Left forelimb (tissue), 1 donor: ENCODE measurements around the gene RPS16.

Experiments
- DNase-seq: peaks from one replicate; pipeline ENCODE4 v3.0.0-alpha.2; 2018; ENCODE audit warnings: low spot score

Gene RPS16

DNA sequence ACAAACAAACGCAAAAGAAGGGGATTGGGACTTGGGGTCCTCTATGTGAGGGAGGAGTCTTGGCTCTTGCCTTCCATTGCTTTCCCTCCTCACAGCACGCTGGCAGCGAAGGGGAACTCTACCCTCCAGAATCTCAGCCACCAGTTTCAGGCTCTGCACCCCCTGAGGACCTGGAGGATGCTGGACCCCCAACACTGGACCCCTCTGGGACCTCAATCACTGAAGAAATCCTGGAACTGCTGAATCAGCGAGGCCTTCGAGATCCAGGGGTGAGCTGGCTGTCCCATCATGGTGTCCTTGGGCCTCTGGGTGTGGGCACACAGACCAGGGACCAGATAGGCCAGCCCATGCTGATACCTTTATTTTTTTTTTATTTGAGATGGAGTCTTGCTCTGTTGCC lies 13.7 kb downstream of the RPS16 start:
- no peak for DNase-seq

DNA sequence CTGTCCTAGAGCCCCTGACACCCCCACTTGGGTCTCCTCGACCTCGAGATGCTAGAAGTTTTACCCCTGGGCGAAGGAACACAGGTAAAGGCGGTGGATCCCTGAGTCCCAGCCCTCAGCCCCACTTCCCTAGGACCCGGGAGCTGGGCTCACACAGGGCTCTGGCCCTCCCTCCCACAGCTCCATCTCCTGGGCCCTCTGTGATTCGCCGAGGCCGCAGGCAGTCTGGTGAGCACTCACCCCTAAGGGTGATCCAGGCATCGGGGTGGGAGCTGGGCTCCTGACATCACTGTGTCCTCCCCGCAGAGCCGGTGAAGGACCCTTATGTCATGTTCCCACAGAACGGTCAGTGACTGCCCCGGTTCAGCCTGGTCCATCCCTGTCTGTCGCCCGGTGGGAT lies 15.0 kb downstream of the RPS16 start:
- DNase-seq = no peak

DNA sequence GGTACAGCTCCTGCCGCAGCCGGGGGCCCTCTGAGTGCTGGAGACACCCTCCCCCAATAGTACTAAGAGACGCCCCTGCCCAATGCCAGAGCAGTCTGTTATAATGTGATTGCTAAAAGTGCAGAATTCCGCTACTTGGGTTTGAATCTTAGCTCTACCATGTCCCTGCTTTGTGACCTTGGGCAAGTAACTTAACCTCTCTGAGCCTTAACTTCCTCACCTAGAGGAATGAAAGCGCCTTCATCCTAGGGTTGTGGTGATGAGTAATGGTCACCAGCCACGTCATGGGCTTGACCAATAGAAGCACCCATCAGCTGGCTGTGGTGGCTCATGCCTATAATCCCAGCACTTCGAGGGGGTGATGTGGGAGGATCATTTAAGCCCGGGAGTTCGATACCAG lies 16.7 kb downstream of the RPS16 start:
- DNase-seq = no peak

DNA sequence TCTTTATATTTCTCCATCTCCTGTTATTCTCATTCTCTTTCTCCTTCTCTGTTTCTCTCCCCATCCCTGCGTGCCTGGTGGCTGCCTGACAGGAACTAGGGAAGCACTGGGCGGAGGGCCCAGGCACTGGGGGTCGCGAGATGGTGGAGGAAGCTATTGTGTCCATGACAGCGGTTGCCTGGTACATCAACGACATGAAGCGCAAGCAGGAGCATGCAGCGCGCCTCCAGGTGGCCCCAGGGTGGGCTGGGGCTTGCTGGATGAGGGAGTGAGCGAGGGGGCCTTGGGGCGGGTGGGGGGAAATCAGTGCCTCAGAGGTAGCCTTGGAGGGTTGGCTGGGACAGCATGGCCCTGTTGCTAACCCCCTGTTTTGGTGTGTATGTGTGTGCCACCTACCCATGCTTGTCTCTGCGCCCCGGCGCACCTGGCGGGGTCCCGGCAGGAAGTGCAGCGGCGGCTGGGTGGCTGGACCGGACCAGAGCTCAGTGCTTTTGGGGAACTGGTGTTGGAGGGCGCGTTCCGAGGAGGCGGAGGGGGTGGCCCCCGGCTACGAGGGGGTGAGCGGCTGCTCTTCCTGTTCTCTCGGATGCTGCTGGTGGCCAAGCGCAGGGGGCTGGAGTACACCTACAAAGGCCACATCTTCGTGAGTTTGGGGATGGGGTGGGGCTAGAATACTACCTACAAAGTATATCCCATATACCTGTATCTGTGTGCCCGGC lies 18.1 kb downstream of the RPS16 start:
- DNase-seq = no peak

DNA sequence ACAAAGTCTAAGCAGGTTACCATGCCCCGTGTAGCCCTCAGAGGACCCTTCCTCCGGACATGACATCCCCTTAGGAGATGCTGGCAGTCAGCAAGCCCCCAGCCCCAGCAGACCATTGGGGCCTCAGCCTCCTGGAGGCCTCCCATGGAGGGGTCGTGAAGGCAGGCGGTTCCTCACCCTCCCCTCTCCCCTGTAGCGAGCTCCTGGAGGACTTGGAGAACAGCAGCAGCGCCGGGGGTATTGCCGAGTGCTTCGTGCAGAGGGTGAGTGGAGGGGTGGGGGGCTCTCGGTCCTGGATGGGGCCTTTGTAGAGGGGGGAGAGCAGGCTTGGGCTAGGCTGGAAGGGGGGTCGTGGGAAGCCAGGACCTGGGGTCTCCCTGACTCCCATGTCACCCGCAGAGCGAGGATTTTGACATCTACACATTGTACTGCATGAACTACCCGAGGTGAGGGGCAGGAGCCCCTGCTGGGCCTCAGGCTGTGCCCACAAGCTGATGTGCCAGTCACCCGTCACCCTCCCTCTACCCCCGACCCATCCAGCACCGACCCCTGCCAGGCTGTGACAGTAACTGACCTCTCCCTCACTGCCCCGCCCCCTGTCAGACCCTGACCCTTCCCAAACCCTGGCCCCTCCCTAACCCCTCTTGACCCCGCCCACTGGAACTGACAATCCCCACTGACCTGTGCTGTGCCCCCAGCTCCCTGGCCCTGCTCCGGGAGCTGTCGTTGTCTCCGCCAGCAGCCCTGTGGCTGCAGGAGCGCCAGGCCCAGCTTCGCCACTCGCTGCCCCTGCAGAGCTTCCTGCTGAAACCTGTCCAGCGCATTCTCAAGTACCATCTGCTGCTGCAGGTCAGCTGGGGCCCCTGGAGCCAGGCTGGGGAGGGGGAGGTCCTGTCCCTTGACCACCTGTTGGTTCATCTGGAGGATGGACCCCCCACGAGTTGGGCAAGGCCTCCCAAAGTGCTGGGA lies 19.3 kb downstream of the RPS16 start:
- no peak for DNase-seq

DNA sequence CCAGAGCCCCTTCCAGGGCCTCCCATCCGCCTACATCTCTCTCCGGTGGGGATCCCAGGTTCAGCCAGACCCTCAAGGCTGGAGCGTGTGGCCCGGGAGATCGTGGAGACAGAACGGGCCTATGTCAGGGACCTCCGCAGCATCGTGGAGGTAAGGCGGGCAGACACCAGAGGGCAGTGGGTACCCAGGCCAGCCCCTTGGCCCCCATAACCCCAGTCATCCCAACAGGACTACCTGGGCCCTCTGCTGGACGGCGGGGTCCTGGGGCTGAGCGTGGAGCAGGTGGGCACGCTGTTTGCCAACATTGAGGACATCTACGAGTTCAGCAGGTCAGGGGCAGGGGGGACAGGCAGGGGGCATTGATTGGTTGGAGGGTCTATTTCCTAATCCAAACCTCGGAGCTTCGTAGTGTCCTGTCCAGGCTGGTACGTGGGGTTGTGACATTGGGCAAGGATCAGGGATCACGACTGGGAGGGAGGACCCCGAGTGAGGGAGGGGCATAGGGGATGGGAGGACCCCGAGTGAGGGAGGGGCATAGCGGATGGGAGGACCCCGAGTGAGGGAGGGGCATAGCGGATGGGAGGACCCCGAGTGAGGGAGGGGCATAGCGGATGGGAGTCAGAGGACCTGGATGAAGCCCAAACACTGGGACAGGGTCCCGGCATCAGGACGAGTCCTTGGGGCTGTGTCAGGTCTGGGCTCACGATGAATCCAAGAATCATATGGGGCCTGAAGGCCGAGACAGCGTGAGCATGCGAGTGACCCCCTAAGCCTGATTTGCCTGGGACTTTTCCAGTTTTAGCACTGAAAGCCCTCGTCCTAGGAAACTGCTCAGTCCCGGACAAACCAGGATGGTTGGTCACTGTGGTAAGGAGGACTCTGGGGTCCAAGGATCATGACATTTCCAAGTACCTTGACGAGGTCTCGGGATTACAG lies 20.4 kb downstream of the RPS16 start:
- no peak for DNase-seq

DNA sequence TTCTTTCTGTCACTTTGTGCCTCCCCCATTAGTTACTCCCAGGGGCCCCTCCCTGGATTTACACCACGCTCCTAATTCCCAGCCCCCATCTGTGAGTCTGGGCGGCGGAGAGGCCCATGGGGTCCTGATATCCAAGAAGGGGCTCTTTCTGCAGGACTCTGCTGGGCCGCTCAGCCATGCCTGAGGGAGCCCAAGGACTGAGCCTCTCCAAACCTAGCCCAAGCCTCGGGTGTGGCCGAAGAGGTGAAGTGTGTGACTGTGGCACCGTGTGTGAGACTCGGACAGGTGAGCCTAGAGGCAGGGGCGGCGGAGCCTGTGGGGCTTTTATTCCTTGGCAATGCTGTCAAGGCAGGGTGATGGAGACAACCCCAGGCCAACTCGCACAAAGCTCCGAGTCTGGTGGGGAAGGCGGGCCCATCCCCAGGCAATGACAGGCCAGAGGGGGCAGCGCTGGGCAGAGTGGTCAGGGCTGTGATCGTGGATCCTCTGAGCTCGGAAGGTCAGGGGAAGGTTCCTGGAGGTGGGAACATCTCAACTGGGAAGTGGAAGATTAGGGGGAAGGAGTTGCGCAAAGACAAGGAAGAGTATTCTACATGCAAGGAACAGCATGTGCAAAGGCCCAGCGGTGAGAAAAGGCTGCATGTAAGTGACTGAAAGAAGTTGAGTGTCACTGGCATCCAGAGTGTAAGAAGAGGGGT lies 21.7 kb downstream of the RPS16 start:
- no peak for DNase-seq

DNA sequence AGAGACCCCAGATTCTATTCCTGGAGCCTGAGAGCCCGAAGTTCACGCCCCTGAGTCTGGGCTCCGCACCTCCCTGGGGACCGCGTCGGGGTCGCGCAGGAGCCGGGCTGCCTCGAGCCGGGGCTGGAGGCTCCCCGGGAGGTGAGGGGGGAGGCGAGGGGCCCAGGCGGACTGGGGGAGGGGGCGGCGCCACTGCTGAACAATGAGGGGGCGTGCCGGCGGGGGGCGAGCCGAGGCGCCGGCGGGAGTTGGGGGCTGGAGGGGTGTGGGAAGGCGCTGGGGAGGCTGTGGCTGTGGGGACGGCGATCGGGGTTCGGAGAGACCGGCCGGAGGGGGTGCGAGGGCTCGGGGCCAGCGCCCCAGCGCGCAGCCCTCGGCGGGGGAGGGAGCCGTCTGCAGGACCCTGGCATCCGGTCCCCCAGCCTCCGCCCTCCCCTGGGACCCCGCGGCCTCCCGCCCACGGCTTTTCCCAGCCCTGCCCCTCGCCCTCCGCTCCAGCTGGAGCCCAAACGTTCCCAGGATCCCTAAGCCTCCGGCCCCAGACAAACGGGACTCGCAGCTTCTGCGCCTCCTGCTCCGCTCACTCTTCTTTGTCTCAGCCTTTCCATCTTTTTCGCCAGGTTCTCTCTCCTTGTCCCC lies 22.4 kb downstream of the RPS16 start:
- peak; percentile 89 for DNase-seq

DNA sequence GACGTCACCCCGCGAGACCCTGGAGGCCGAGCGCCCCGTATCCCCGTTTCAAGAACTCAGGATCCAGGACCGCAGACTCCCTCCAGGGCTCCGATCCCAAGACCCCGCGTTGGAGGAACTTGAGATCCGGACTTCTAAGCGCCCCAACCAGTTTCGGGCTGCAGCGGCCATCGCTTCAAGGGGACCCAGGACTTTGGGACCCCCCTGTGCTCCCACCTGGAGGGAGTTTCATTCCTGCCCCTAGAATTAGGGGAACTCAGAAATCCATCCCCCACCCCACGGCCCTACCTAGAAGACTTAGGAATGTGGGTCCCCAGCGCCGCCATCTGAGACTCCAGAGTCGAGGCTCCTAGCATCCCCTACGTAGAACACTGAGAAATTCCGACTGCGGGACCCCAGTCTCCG lies 22.9 kb downstream of the RPS16 start:
- no peak for DNase-seq

DNA sequence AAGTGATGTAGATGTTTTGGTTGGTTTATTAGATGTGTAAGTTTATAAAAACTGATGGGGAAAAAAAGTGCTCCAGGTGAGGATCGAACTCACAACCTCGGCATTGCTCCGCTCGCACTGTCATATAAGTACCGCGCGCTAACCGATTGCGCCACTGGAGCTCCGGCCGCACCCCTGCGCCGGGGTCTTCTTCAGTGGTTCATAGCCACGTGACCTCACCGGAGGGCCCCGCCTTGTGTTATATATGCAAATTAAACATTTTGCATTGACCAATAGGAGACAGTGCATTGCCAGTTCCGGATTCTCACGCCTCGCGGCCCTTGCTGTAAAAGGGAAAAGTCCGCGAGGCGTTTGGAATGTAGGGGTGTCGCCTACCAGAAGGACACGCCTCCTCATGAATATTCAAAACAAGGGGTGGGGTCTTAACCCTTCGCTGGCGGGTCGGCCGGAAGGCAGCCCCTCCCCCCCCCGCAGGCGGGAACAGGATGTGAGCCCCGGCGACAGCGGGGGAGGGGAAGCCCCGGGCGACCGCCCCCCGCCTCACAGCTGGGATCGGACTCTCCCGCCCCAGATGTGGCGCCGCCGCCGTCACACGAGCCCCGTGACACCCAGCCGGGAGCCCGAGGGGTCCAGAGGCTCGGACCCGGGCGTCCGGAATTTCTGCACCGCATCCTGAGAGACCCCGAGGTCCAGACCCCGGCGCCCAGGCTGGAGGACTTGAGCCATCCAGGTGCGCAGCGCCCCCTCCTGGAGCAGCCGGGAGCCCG lies 23.5 kb downstream of the RPS16 start, which contains the start of gene PLEKHG2:
PLEKHG2 (plus strand) TSS at position 570 of the 767 bp plus-strand sequence. CDS start 1,418 bp downstream, outside the sequence.
- peak; percentile 100 for DNase-seq

DNA sequence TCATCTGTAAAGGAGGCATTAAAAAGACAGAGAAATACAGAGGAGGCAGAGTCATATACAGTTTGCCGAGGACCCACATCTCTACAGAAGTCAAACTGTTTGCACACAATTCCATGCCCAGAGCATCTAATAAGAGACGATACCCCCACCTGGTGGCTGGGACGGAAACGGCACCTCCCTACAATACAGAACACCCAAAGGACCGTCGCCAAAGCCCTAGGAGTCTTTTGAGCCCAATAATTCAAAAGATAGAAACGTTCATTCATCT lies 24.0 kb downstream of the RPS16 start:
- peak; percentile 89 for DNase-seq

DNA sequence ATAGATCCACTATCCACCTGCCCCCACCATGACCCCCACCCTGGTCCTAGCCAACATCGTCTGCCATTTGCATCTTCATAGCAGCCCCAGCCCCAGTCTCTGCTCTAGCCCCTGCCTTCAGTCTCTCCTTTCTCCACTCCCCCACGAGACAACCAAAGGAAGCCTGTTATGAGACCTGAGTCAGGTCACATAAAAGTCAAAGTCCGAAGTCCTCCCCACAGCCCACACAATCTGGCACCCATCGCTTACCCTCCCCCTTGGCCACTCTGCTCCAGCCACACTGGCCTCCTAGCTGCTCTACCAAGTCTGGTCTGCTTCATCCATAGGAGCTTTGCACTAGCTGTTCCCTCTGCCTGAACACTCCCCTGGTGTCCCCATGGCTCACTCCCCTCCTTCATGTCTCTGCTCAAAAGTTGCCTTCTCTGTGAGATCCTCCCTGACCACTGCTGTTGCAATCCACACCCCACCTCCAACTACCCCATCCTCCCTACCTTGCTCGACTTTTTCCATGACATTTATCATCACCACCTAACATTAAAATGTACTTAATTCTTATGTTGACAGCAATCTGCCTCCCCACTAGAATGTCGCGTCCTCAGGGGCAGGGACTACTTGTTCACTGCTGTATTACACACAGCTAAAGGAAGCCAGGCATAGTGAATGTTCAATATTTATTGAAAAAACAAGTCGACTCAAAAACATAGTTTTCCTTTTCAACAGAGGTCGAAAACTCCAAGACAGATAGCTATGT lies 24.5 kb downstream of the RPS16 start:
- DNase-seq = no peak

DNA sequence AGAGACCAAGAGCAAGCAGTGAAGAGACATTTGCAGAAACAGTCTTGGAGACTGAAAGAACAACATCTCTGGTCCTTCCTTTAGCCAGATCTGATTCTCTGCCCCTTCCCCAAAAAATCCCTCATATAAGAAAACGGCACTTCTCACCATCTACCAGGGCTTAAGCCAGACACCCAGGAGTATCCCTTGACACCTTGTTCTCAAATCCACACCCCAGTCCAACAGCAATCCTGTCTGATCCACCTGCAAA lies 25.0 kb downstream of the RPS16 start:
- DNase-seq = no peak

DNA sequence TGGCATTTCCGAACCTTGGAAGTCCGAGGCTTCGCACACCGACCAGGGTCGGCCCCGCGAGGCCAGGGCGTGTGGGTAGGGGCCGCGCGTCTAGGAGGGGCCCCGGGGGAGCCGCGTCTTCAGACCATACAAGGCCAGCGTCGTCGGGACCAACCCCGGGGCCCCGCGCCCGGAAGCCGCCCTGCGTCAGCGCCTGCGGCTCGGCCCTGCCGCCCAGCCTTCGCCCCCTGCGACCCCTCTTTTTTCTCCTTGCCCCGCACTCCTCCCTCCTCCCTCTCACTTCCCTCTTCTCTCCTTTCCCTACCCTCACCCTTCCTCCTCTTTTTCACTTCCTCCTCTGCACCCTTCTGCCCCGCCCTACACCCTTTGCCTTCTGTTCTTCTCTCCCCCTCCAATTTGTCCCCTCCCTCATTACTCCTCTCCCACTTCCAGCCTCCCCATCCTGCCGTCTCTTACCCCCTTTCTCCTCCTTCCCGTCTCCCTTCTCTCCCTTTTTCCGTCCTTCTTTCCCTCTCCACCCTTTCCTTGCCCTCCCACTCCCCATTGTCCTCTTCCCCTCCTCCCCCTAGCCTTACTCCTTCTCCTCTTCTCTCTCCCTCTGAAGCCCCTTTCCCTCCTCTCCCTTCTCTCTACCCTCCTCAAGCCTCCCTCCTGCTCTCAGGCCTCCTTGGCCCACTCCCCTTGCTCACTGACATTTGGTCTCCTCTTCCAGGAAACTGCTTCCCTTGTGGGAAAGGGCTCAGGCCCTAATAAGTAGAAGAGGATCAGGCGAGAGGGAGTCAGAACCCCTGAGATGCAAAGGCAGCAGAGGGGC lies 25.5 kb downstream of the RPS16 start:
- DNase-seq = no peak

DNA sequence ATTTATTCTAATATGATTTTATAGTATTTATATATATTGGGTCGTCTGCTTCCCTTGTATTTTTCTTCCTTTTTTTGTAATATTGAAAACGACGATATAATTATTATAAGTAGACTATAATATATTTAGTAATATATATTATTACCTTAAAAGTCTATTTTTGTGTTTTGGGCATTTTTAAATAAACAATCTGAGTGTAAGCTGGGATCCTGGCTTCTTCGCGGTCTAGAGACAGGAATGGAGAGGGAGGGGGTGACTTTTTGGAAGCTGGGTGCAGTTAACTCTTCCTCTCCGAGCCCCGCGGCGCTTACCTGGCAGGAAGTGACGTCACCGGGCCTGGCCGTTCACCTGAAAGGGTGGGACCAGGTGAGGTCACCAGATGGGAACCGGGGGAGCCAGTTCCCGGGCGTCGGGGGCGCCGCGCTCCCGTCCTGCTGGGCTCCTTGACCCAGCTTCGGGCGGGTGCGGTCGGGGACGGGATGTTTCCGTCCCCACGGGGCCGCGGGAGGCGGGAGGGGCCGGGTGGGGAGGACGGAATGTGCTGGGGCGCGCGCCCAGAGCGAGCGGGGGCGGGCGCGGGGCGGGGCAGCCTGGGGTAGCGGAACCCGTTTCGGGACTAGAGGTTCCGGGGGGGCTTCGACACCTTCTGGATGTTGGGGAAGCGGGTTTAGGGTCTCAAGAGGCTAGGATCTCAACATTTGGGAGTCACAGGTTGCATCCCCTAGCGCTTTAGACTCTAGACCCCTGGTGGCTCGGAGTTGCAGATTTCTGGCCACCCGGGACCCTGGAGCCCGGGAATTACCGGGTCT lies 26.3 kb downstream of the RPS16 start:
- DNase-seq = peak; percentile 91

DNA sequence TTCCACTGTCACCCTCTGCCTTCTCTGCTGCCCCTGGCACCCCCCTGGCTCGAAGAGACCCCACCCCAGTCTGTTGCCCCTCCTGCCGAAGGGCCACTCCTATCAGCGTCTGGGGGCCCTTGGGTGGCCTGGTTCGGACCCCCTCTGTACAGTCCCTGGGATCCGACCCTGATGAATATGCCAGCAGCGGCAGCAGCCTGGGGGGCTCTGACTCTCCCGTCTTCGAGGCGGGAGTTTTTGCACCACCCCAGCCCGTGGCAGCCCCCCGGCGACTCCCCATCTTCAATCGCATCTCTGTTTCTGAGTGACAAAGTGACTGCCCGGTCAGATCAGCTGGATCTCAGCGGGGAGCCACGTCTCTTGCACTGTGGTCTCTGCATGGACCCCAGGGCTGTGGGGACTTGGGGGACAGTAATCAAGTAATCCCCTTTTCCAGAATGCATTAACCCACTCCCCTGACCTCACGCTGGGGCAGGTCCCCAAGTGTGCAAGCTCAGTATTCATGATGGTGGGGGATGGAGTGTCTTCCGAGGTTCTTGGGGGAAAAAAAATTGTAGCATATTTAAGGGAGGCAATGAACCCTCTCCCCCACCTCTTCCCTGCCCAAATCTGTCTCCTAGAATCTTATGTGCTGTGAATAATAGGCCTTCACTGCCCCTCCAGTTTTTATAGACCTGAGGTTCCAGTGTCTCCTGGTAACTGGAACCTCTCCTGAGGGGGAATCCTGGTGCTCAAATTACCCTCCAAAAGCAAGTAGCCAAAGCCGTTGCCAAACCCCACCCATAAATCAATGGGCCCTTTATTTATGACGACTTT lies 27.1 kb downstream of the RPS16 start:
- DNase-seq = no peak

DNA sequence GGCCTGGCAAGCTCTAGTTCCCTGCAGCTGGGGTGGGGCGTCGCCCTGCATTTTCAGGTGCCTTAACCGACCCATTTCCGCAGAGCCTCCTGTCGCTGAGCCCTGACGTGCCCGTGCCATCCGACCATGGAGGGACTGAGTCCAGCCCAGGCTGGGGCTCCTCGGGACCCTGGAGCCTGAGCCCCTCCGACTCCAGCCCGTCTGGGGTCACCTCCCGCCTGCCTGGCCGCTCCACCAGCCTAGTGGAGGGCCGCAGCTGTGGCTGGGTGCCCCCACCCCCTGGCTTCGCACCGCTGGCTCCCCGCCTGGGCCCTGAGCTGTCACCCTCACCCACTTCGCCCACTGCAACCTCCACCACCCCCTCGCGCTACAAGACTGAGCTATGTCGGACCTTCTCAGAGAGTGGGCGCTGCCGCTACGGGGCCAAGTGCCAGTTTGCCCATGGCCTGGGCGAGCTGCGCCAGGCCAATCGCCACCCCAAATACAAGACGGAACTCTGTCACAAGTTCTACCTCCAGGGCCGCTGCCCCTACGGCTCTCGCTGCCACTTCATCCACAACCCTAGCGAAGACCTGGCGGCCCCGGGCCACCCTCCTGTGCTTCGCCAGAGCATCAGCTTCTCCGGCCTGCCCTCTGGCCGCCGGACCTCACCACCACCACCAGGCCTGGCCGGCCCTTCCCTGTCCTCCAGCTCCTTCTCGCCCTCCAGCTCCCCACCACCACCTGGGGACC lies 27.9 kb downstream of the RPS16 start:
- DNase-seq = no peak
